Stimulated activated CD4-positive, alpha-beta T cell treated with anti-CD3 and anti-CD28 coated beads, Interleukin-4, amount 100 ng/mL, for 48 hours (primary cell): ENCODE data around the gene TGFB2.
A peak's percentile ranks its signal among the peaks of the same experiment; 100 is the strongest.

ENCODE experiments used
- DNase-seq, 2 donors: peaks; one replicate each; pipeline ENCODE4 v3.0.0-alpha.2; 2020; ENCODE audit warnings: low read depth in 2 of 2

The TGFB2 gene

GRCh38 chr1:218332416-218332815, 12.7 kb upstream of the TGFB2 start:
- no peak for DNase-seq

GRCh38 chr1:218336328-218336727, 8.8 kb upstream of the TGFB2 start:
- DNase-seq: no peak

GRCh38 chr1:218339267-218339831, 5.8 kb upstream of the TGFB2 start:
- no peak for DNase-seq

DNA sequence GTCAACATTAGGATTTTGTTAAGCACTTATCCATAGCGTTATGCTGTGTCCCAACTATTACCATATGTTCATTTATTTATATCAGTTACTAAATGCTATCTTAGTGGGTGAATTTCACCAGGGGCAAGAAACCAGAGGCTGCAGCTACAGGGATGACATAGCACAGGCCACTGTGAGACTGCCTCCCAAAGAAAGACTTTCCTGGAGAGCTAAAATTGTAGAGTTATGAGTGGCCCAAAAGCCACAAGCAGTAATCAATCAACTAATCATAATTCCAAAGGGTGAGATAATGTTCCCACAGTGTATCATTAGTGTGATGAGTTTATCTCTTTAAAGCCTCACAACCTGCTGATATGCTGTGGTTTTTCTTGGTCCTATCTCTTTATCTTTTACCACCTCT, 3.8 kb upstream of the TGFB2 start:
- DNase-seq: no peak

- no peak for DNase-seq
Observed at GRCh38 chr1:218342091-218342490, 3.0 kb upstream of the TGFB2 start.

DNA sequence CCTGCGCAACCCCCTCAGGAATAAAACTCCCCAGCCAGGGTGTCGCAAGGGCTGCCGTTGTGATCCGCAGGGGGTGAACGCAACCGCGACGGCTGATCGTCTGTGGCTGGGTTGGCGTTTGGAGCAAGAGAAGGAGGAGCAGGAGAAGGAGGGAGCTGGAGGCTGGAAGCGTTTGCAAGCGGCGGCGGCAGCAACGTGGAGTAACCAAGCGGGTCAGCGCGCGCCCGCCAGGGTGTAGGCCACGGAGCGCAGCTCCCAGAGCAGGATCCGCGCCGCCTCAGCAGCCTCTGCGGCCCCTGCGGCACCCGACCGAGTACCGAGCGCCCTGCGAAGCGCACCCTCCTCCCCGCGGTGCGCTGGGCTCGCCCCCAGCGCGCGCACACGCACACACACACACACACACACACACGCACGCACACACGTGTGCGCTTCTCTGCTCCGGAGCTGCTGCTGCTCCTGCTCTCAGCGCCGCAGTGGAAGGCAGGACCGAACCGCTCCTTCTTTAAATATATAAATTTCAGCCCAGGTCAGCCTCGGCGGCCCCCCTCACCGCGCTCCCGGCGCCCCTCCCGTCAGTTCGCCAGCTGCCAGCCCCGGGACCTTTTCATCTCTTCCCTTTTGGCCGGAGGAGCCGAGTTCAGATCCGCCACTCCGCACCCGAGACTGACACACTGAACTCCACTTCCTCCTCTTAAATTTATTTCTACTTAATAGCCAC, 696 bp downstream of the TGFB2 start:
- peak in 1 of 2 donors; percentile 18 for DNase-seq

GRCh38 chr1:218346391-218347204, 1.5 kb downstream of the TGFB2 start:
- DNase-seq: no peak

- DNase-seq: no peak
Observed at GRCh38 chr1:218347336-218347722, 2.2 kb downstream of the TGFB2 start.

DNA sequence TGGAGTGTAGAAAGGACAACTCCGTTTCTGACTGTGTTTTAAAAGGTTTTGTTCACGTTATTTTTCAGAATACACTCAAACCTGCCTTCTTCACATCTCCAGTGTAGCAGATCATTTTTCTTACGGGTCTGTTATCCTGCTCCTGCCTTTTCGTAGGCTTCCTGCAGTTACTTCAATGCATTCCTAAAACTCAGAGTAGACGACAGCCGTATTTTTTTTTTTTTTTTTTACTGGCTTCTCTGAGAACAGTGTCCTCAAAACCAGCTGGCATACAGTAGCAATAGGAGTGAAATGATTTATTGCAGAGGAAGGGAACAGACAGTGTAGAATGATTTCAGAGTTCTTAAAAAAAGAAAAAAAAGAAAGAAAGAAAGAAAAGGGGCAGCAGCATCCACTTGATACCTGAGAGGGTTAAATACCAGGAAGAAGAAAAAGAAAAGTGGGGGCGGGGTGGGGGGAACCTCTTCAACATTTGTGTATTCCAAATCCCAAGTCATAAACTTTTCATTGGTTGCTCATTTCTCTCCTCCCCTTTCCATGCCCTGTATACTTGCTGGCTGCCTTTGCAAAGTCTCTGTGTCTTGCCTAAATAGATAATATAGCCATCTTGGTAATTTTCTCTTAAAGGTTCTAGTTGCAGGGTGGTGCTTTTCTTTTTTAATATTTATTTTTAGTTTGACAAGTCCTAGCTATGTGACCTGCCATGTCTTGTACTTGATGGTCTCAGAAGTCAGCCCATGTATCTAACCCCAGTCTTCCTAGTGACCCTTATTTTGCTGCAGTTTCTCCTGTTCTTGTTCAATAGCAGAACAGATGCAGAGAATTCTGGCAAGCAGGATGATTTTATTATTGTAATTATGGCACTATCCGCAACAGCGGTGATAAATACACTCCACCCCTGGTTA, 2.8 kb downstream of the TGFB2 start:
- DNase-seq: no peak

GRCh38 chr1:218348628-218349071, 3.5 kb downstream of the TGFB2 start:
- DNase-seq: no peak

DNA sequence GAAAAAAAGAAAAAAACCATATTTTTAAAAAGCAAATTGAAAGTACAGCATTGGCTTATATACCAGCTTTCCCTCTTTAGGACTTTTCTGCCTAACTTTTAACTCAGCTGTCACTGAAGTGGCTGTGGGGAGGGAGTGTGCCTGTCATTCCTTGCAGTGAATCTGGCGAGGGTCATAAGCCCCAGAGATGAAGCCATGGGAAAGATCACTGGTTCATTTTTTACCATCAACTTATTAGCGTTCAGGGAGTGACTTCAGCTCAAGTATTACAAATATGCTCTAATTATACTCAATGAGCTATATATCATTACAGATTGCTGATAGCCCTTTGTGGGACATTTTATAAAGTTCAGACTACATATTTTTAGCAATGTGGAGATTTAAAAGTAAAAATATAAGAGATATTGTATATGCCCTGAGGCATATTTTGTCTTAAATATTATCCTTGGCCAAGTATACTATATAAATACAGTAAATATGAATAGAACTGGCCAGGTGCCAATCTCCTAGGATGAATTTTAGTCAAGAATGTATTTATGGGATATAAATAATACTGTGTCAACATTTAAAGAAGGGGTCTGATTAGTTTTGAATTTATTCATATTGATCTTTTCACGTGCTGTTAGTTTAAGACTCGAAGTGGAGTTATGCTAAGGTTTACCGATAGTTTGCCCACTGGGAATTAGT, 4.4 kb downstream of the TGFB2 start:
- DNase-seq: no peak

DNA sequence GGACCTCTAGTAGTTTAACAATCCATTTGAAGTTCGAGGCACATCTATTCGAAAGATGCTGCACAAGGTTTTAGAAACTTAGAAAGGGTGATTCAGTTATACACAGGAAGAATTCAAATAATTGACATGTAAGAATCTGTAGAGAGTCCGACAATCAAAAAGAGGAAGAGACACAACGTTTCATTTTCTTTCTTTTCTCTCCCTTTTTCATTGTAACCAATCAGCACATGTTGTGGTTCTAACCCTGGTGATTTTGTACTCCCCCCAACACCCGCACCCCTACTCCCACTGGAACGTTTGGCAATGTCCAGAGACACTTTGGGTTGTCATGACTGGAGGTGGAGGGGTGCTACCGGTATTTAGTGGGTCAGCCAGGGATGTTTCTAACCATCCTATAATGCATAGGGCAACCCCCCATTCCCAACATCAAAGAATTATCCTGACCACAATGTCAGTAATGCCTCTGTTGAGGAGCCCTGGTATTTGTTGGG, 4.9 kb downstream of the TGFB2 start:
- DNase-seq: no peak

GRCh38 chr1:218350801-218351266, 5.7 kb downstream of the TGFB2 start:
- DNase-seq: no peak

DNA sequence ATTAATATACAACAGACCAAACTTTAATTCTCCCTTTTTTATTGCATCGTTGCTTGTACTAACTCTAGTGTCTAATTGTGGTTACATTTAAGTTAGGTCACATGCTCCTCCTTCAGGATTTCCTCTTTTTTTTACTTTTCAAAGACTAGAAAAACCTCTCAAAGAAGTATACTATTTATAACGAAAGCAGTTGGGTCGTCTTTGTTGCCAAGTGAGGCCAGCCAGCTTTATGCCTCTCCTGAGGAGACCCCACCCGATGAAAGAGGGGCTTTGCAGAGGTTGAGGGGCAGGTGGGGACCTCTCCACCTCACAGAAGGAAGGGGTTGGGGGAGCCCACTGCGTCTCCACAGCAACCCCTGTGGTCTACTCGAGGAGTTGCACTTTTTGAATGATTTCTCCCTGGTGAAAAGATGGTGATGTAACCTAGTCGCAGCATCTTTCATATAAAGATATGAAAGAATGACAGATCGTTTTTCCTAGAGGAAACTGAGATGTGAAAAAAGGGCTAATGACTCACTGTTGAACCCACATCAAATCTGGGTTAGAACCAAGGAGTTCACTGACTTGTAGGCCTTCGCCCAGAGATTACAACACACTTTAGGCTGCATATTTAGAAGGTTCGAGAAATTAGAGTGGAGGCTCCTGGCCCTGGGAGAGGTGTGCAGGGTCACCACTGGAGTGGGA, 6.4 kb downstream of the TGFB2 start:
- peak; percentile 4 to 12 for DNase-seq

DNA sequence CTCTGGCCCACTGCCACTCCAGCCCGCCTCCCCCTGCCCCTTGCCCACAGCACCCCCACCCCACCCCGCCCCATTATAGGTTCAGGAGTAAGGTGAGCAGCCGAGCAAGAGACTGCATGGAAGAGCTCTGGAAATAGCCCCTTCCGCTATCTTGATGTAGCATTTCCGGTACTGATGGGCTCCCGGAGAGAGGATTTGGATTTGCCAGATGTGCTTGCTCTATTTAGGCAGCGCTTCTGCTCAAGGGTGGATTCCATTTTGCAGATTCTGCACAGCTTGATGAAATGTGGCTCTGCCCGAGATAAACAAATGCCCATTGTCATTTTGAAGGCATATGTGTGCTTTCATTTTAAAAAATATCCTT, 6.9 kb downstream of the TGFB2 start:
- no peak for DNase-seq

DNA sequence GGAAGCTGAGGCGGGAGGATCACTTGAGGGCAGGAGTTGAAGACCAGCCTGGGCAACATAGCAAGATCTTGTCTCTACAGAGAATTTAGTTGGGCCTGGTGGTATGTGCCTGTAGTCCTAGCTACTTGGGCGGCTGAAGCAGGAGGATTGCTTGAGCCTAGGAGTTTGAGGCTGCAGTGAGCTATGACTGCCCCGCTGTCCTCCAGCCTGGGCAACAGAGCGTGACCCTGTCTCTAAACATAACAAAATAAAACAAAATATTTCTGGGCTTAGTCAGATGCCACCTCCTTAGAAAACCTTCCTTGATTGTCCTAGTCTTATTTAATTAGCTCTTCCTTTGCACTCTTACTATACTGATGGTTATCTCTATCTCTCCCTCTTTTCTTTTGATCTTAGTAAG, 8.5 kb downstream of the TGFB2 start:
- no peak for DNase-seq

- no peak for DNase-seq
Observed at GRCh38 chr1:218355278-218355677, 10.1 kb downstream of the TGFB2 start.

DNA sequence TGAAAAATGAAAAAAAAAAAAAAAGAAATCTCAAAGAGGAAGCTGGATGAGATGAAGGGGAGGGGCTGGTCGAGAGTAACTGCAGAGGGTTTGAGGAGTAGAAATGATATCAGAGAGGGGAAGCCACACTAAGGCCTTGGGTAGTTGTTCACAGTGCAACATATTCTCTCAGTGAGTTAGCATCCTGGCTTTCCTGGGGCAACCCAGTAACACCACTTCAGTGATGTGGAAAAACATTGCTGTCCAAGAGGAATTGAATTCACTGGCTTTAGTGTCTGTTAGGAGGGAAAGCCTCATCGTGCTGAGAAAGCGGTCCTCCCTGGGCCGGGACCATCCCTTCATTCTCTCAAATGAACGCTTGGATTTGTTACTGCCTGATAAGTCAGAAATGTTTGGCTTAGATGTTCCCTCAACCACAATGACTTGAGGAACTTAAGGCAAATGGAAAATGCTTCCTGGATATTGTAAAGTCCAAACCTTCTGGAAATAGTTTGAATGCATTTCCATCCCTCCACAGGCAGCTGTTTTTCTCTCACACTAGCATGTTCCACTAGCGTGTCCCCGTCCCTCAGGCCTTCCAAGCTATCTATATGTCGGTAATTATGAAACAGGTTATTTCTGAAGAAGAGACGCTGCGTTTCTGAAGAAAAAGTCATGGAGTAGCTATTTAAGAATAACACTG, 12.2 kb downstream of the TGFB2 start:
- no peak for DNase-seq

DNA sequence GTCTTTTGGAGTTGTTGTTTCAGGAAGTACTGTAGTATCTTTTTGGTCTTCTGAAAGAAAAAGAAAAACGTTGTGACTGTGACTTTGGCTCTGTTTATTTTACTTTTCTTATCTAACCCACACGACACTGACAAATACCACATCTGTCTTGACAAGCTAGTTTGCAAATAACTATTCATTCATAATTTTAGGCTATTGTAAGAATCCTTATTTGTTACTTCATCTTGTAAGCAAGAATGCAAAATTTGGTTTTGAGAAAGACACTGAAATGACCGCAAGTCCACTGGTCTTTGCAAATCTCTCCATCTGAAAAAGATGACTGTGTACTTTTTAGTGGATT, 12.7 kb downstream of the TGFB2 start:
- DNase-seq: no peak
